Right lobe of liver (tissue), 6 donors: ENCODE data around the gene EIPR1. TPM values are rescaled to one million over a fixed set of nuclear protein-coding genes. Genes with fewer than 3 reads are reported as not detected.

Experiments used
- ATAC-seq, 4 donors: fragments of 200-7000 bp; cut with Tn5 transposase; one replicate each; pipeline ENCODE4 v1.9.1; 2020; ENCODE audit warnings: mild to moderate bottlenecking in 4 of 4, moderate library complexity in 4 of 4
- DNase-seq, 3 donors: peaks; one replicate each; pipeline ENCODE4 v3.0.0-alpha.2; 2020
- H3K27ac ChIP-seq, 3 donors: fragments of 200-600 bp; one replicate each; pipeline ENCODE4 v1.8.0; 2022
- H3K27me3 ChIP-seq, 2 donors: fragments of 200-600 bp; one replicate each; pipeline ENCODE4 v1.8.0; 2022
- H3K36me3 ChIP-seq, 4 donors: fragments of 200-600 bp; sonication (generic) in 1 of 4; one replicate each; pipeline versions ENCODE4 v1.5.1 to v1.8.0; 2017 to 2022; ENCODE audit warnings: control low read depth in 1 of 4
- H3K4me1 ChIP-seq, 4 donors: fragments of 200-600 bp; sonication (generic) in 1 of 4; one replicate each; pipeline versions ENCODE4 v1.5.1 to v1.8.0; 2017 to 2022; ENCODE audit warnings: control low read depth in 1 of 4
- H3K4me3 ChIP-seq, 3 donors: fragments of 200-600 bp; one replicate each; pipeline ENCODE4 v1.8.0; 2022
- H3K9me3 ChIP-seq, 4 donors: fragments of 200-600 bp; sonication (generic) in 1 of 4; one replicate each; pipeline versions ENCODE4 v1.5.1 to v1.8.0; 2017 to 2022; ENCODE audit warnings: control low read depth in 1 of 4
- POLR2A ChIP-seq: fragments of 450-650 bp; IDR thresholded peaks from one replicate; pipeline ENCODE4 v1.6.1; 2017; ENCODE audit warnings: antibody characterized with exemption, mild to moderate bottlenecking
- WGBS: methylation state at CpG from one replicate; pipeline ENCODE4 v1.1.6; 2018; ENCODE audit warnings: low coverage, low lambda C conversion rate; ENCODE audit not compliant: insufficient coverage; ENCODE audit errors: missing lambda C conversion rate; 5-methylcytosine and 5-hydroxymethylcytosine counted together
- intact Hi-C, 2 donors: fragments of 100-400 bp; cut with DNase I; formaldehyde crosslinking; loops; one replicate each; pipeline versions ENCODE4 v1.11.2 to v1.14.1; 2022
- total RNA-seq, 6 experiments: library from RNA; depleted of rRNA in 2 of 6; stranded (reverse); fragments of >200 nt in 2 of 6; fragmentation: NEBNext Ultra II Directional in 3 of 6; extraction: Animal tissue kit (Norgen Biotek cat#: 25700) in 3 of 6; gene quantifications; one replicate each; pipeline versions ENCODE4 v1.1.0 to v1.2.4, GENCODE V29; 2016 to 2023
- TF ChIP-seq, protein P1 (sequence below), 4 donors: fragments of 200-600 bp in 3 of 4; fragments of 450-650 bp in 1 of 4; IDR thresholded peaks; one replicate each; pipeline versions ENCODE4 v1.5.1 to v1.8.0; 2016 to 2022; ENCODE audit warnings: antibody characterized with exemption in 4 of 4, mild to moderate bottlenecking in 2 of 4
- donor health status: DM: no; HTN: yes; CAD: no.
- donor health status: DM: no; HTN: no; CAD: no.
- donor health status: DM: no; HTN: no; CAD: no.
- donor health status: DM: no; HTN: yes; CAD: no.
- donor health status: DM: no; HTN: yes; CAD: no.

Gene EIPR1
- total RNA-seq, 6 experiments from 2014 or later: 6.8 to 40.6 (median 11.6) TPM

DNA sequence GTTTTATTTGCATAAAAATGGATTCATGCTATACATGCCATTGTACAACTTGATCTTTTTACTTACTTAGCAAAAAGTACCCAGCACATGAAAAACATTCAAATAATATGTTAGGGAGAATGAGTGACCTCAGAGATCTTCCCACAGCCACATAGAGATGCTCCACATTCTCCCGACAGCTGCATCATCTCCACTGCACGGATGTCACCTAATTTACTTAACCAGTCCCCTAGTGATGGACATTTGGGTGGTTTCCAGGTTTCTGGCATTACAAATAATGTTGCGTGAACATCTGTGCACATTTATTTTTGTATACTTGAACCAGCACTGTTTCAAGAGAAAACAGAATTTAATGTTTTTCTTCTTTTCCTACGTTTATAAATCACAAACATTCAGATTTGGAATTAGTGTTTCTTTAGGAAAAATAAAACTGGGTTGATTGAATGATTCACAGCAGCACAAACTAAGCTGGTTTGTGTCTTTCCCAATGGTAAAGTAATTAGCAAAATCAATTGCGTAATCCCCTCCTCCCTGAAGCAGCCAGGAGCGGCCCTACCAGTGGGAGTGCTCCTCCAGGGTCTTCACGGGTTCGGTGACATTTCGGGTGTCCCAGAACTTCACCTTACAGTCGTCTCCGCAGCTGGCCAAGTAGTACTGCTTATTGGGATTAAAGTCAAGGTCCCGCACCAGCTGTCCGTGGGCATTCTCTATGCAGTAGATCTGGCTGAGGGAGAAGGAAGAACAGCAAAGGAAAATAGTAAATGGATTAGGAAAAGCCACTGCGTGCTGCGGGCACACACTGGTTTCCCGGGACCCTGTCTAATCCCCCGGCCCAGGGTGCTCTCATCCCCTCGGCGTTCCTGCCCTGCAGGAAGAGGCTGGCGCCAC lies 183.9 kb downstream of the EIPR1 start:
- H3K4me1 ChIP-seq: no peaks in the 10 kb centered on the region
- 74% methylated on average over 16 of the region's 20 CpGs for WGBS
- no peak overlapping the region for H3K27ac ChIP-seq
- ATAC-seq (no peak), DNase-seq (no peak)
- H3K9me3 ChIP-seq: no peaks in the 10 kb centered on the region
- H3K27me3 ChIP-seq: no peaks in the 10 kb centered on the region
- TF ChIP-seq, protein P1, sequence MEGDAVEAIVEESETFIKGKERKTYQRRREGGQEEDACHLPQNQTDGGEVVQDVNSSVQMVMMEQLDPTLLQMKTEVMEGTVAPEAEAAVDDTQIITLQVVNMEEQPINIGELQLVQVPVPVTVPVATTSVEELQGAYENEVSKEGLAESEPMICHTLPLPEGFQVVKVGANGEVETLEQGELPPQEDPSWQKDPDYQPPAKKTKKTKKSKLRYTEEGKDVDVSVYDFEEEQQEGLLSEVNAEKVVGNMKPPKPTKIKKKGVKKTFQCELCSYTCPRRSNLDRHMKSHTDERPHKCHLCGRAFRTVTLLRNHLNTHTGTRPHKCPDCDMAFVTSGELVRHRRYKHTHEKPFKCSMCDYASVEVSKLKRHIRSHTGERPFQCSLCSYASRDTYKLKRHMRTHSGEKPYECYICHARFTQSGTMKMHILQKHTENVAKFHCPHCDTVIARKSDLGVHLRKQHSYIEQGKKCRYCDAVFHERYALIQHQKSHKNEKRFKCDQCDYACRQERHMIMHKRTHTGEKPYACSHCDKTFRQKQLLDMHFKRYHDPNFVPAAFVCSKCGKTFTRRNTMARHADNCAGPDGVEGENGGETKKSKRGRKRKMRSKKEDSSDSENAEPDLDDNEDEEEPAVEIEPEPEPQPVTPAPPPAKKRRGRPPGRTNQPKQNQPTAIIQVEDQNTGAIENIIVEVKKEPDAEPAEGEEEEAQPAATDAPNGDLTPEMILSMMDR (IDR thresholded peaks at IDR 0.05): no peak
- TF ChIP-seq POLR2A: no peak
- intact Hi-C loops: no loop called here
- H3K4me3 ChIP-seq: no peak overlapping the region
- H3K36me3 ChIP-seq: peaks cover 0 to 5% (median 2%) of the 10 kb centered on the region in 4 donors

DNA sequence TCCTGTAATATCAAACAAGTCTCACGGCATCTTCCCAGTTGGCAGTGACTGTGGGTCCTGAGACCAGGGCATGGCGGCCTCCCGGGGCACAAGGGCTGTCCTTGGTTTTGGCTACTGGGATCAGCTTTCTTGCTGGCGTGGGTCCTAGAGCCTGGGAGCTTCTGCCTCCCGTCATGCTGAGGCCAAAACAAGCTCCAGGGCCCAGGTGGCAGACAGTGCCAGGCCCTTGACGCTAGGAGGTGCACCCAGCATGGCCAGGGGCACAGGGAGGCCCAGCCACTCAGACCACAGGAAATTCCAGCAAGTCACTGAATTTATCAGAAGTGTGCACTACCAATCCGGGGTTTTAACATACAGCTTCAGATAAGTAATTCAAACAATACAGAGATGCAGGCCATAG lies 184.7 kb downstream of the EIPR1 start:
- no peak for DNase-seq
- no peak for TF ChIP-seq POLR2A
- TF ChIP-seq, protein P1 (IDR thresholded peaks at IDR 0.05): no peak
- H3K9me3 ChIP-seq: no peaks in the 10 kb centered on the region
- WGBS: 63% methylated on average over 2 of the region's 7 CpGs
- ATAC-seq: no peak
- no peaks in the 10 kb centered on the region for H3K27me3 ChIP-seq
- no peaks in the 10 kb centered on the region for H3K4me1 ChIP-seq
- intact Hi-C loops: no loop called here
- no peak overlapping the region for H3K27ac ChIP-seq
- H3K36me3 ChIP-seq: peaks cover 0 to 5% (median 2%) of the 10 kb centered on the region in 4 donors
- no peak overlapping the region for H3K4me3 ChIP-seq

DNA sequence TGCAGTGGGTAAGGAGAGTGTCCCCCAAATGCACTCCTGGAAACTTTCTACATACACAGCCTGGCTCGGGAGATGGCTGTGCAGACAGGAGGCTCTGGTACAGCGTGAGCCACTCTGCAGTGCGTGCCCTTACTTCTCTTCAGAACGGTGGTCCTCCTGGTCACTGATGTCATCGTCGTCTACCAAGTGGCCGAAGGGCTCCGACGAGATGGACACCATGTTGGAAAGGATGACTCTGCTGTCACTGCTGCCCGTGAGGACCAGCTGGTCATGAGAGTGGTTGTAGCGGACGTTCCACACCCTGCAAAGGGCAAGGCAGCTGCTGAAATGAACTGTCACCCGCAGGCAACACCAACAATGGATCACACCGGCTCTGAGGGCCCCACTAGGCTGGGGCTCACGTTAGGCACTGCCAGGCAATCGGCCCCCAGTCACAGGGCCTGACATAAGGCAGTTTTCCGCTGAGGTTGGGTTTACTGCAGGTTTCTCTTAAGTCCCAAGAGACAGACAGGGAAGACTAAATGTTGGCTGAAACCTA lies 185.3 kb downstream of the EIPR1 start:
- intact Hi-C loops: no loop called here
- TF ChIP-seq POLR2A: no peak
- TF ChIP-seq, protein P1 (IDR thresholded peaks at IDR 0.05): no peak
- DNase-seq: no peak
- Histone ChIP-seq H3K27ac (no peak overlapping the region), H3K4me3 (no peak overlapping the region), H3K9me3 (no peaks in the 10 kb centered on the region), H3K27me3 (no peaks in the 10 kb centered on the region), H3K36me3 (peaks cover 0 to 5% (median 2%) of the 10 kb centered on the region in 4 donors), H3K4me1 (no peaks in the 10 kb centered on the region)
- ATAC-seq: no peak
- WGBS: 80% methylated on average over 2 of the region's 17 CpGs

DNA sequence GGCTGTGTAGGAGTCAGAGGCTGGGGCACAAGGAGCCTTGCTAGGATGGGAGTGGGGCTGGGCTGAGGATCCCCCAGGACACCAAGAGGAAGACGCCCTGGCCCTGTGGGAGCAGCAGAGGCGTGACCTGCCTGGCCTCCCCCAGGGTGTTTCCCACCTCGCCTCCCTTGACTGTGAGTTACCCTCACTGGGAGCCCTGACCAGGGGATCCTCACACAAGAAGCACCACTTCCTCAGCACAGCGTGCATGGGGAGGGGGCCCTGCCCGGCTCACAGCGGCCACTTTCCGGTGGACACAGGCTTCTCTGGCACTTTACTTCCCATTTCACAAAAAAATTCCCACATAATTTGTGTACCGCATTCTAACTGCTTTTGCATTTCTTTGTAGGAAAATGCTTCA lies 187.7 kb downstream of the EIPR1 start:
- ATAC-seq (peak in 1 of 4 donors; percentile 22), DNase-seq (no peak)
- intact Hi-C loops: no loop called here
- Histone ChIP-seq H3K36me3 (peaks cover 0 to 5% (median 2%) of the 10 kb centered on the region in 4 donors), H3K4me1 (no peaks in the 10 kb centered on the region), H3K27me3 (no peaks in the 10 kb centered on the region), H3K9me3 (no peaks in the 10 kb centered on the region), H3K4me3 (no peak overlapping the region), H3K27ac (no peak overlapping the region)
- WGBS: 100% methylated on average over 1 of the region's 8 CpGs
- TF ChIP-seq POLR2A: no peak
- TF ChIP-seq, protein P1 (IDR thresholded peaks at IDR 0.05): no peak
